Measurements from ENCODE around the gene GPC5.

DNA sequence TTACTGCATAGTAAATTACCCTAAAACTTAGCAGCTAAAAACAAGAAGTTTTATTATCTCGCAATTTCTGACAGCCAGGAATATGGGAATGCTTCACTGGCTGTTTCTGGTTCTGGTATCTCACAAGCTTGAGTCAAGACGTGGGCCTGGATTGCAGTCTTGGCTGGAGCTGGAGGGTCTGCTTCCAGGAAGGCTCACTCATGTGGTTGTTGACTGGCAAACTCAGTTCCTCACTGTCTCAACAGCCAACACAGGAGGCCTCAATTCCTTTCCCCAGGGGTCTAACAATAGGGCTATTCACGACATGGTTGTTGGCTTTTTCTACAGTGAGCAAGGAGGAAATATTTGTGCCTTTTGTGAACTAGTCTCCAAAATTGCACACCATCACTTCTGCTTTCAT is 146.3 kb downstream of the GPC5 start:
- TF ChIP-seq ZNF501 (tag by site-specific recombination; IDR thresholded peaks at IDR 0.05) (no peak), SCRT2 (tag by site-specific recombination; IDR thresholded peaks at IDR 0.05) (no peak)

All from HEK293 (cell line).